ENCODE measurements around the gene SOWAHC. TPM values are rescaled to one million over a fixed set of nuclear protein-coding genes. Genes with fewer than 3 reads are reported as not detected.
A peak's percentile ranks its signal among the peaks of the same experiment; 100 is the strongest.

SOWAHC gene
- total and polyA plus RNA-seq, 2 of the 13 experiments (the other 11 are each of a cell fraction or from before 2014, with no cell fraction given): 21.2 to 22.5 TPM

- peak; percentile 85; the same call in 1 of the 2 replicates for TF ChIP-seq ZNF383 (CRISPR knock-in tag; IDR thresholded peaks at IDR 0.05; ENCODE audit: borderline replicate concordance)
- peak; percentile 12; the same call in 1 of the 2 replicates for TF ChIP-seq SRY (CRISPR knock-in tag; IDR thresholded peaks at IDR 0.05)
- no peak for TF ChIP-seq SATB2 (CRISPR knock-in tag; IDR thresholded peaks at IDR 0.05)
- TF ChIP-seq ZNF253 (CRISPR knock-in tag; IDR thresholded peaks at IDR 0.05; ENCODE audit: borderline replicate concordance): peak; percentile 2; the same call in 1 of the 2 replicates
- TF ChIP-seq ZNF747 (CRISPR knock-in tag; IDR thresholded peaks at IDR 0.05; ENCODE audit: borderline replicate concordance): peak; percentile 52; the same call in 1 of the 2 replicates
- TF ChIP-seq ZNF687 (CRISPR knock-in tag; IDR thresholded peaks at IDR 0.05): peak; percentile 79
- TF ChIP-seq SMYD3 (CRISPR knock-in tag; IDR thresholded peaks at IDR 0.05): peak; percentile 3; the same call in 1 of the 2 replicates
- TF ChIP-seq ZSCAN30 (CRISPR knock-in tag; IDR thresholded peaks at IDR 0.05): no peak
- 0 out of 2 replicates have a peak, but pooled peaks have one; percentile 52 for TF ChIP-seq ZNF350 (CRISPR knock-in tag; IDR thresholded peaks at IDR 0.05; ENCODE audit: borderline replicate concordance, low read depth)
- 0 out of 2 replicates have a peak, but pooled peaks have one; percentile 12 for TF ChIP-seq ZNF30 (CRISPR knock-in tag; IDR thresholded peaks at IDR 0.05)
- TF ChIP-seq ZNF782 (CRISPR knock-in tag; IDR thresholded peaks at IDR 0.05; ENCODE audit: borderline replicate concordance): 0 out of 2 replicates have a peak, but pooled peaks have one; percentile 42
- peak; percentile 76; the same call in 1 of the 2 replicates for TF ChIP-seq ZNF556 (CRISPR knock-in tag; IDR thresholded peaks at IDR 0.05; ENCODE audit: borderline replicate concordance)
- peak; percentile 93 for TF ChIP-seq ZC3H13 (CRISPR knock-in tag; IDR thresholded peaks at IDR 0.05)
- TF ChIP-seq ARID4A (CRISPR knock-in tag; IDR thresholded peaks at IDR 0.05; ENCODE audit: borderline replicate concordance): peak; percentile 64
- 0 out of 2 replicates have a peak, but pooled peaks have one; percentile 21 for TF ChIP-seq ATF5 (CRISPR knock-in tag; IDR thresholded peaks at IDR 0.05; ENCODE audit: low read depth)
- 0 out of 2 replicates have a peak, but pooled peaks have one; percentile 22 for TF ChIP-seq MEF2D (CRISPR knock-in tag; IDR thresholded peaks at IDR 0.05)
- 0 out of 2 replicates have a peak, but pooled peaks have one; percentile 51 for TF ChIP-seq ZNF121 (CRISPR knock-in tag; IDR thresholded peaks at IDR 0.05)
- no peak for TF ChIP-seq RORA (CRISPR knock-in tag; IDR thresholded peaks at IDR 0.05)
- TF ChIP-seq TFAP4 (IDR thresholded peaks at IDR 0.05; ENCODE audit: borderline replicate concordance, low read depth): 0 out of 2 replicates have a peak, but pooled peaks have one; percentile 14
Observed at GRCh38 chr2:109615637-109616144, 1.5 kb downstream of the SOWAHC start (continued).
